ENCODE data around the gene CBR3.

CBR3 gene

DNA sequence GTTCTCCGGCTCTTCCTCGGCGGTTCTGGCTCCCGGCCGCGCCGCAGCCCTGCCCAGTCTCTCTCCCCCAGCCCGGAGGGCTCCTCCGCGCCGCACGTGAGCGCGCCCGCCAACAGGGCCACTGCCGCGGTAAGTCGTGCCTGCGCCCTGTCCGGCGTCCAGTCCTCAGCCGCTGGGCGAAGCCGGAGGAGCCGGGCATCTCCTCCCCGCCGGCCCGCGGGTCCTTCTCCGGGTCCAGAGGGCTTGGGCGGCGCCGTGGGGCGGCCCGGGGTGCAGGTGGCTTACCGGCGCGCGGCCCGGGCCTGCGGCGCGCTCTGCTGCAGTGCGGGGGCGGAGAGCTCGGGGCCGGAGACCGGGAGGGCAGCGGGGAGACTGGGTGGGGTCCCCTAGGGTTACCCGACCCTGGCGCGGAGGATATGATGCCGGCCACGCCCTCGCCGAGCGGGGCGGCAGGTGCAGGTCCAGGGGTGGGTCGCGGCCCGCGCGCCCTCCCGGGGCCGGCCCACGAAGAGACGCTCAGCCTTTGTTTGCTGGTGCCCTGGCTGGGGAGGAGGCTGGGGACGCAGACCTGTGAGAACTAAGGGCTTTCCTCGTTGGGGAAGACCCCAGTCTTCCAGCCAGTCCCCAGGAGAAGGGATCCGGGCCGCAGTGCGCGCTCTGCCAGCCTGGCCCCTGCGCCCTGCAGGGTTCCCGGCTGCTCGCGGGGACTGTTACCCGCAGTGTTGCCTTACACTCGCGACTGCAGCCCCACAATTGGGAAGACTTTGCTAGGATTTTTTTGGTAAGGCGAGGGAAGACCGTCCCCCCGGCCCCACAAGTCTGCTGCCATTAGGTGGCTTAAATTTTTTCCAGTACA, 22.2 kb downstream of the CBR3 start, which contains the start of gene DOP1B:
Gene DOP1B, plus strand, starts transcription at position 10 of the 856 bp plus-strand sequence. CDS start 7,910 bp downstream, outside the sequence.
- peak in 1 of 2 donors; percentile 44 for DNase-seq

DNA sequence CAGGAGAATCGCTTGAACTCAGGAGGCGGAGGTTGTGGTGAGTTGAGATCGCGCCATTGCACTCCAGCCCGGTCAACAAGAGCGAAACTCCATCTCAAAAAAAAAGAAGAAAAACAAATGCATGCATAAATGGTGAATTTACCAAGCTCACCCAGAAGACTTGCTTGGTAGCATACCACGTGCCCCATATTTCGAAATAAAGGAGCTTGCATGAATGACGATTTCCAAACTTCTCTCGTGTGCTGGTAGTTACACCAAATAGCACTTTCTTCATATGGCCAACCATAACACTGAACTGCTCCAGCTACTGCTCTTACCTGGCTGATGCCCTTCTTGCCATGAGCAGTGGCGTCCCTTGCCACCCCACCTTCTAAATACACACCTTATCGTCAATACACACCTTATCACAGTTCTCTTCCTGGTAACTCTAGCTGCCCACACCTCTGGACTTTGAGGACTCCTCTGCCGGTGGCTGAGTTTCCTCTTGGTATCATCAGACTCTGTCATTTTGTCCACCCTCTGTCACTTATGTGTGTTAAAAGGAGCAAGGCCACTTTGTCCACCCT, 24.6 kb downstream of the CBR3 start:
- DNase-seq: no peak

DNA sequence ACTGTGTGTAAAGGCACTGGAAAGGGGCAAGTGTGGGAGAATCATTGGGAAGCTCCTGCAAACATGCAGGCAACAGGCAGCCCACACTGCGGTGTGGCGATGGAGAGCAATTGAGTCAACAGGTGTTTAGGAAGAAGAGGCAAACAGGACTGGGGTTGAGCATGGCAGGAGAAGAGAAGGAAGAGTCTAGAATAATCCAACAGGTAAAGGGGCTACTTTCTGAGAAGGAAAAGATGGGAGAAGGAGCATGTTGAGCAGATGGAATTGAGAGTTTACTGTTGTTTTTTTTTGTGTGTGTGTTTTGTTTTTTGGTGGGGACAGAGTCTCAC, 25.9 kb downstream of the CBR3 start:
- DNase-seq: no peak

DNA sequence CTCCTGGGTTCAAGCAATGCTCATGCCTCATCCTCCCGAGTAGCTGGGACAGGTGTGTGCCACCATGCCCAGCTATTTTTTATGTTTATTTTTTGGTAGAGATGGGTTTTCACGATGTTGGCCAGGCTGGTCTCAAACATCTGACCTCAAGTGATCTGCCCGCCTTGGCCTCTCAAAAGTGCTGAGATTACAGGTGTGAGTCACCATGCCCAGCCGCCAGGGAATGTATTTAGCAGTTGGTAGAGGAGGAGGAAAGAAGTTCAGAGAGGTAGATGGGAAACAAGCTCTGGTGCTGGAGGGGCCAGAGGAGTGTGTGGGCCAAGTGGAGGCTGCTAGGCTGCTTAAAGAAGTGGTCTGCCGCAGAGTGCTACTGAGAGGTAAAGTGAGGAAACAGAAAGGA, 27.8 kb downstream of the CBR3 start:
- DNase-seq: no peak

DNA sequence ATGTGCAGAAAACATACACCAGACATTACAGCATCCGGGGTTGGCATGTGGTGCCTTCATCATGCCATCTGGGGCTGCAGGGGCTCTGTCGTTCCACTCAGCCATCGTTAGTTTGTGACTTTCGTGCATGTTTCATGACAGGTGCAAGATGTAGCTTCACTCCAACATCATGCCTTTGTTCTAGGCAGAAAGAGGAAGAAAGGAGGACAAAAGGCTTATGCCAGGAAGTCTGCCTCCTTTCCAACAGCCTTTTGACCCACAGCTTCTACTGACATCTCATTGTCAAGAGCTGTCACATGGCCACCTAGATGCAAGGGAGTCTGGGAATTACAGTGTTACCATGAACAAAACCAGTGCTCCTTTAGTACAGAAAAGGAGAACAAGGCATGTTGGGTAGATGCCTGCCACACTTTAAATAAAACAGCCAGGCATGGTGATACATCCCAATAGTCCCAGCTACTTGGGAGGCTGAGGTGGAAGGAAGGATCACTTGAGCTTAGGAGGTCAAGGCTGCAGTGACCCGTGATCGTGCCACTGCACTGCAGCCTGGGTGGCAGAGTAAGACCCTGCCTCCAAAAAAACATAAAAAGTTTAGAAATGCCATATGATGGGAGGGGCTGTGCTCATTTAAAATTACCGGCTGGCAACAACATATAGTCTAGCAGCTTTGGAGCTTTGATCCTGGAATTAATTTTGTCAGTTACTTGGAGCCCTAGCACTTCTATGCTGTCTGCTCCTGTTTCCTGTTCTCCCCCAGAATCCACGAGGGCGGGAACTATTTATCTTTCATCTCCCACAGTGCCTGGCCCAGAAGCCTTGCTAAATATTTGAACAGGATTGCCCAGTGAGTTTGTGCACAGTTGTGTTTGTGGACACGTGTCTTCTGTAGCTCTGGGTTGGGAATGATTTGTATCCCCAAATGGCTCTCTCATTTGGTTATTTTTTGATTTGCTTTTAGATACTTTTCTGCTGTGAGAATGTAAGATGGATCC, 29.2 kb downstream of the CBR3 start:
- DNase-seq: no peak

DNA sequence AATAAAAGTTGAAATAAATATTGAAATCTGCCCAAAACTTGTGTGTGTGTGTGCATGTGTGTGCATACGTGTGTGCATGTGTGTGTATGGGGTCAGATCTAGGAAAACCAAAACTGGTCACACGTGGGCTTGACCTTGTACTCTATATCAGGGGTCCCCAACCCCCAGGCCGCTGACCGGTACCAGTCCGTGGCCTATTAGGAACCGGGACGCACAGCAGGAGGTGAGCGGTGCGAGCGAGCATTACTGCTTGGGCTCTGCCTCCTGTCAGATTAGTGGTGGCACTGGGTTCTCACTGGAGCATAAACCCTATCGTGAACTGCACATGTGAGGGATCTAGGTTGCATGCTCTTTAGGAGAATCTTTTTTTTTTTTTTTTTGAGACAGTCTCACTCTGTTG, 30.5 kb downstream of the CBR3 start:
- no peak for DNase-seq

DNA sequence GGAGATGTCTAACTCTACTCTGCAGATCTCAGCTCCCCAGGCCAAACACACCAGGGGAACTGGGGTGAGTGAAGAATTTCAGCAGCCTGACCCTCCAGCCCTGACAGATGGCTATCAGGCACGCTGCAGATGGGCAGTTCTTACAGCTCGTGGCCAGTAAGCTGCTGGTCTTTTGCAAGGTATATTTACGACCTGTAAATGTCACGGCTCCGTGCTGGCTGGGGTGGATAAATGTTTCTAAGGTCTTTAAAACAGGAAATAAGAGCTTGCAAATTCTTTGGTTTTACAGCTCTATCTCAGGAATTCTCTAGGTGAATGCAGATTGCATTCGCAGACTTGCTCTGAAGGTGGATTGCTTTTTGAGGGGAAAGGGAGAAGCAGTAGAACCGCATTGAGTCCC, 31.8 kb downstream of the CBR3 start:
- no peak for DNase-seq

DNA sequence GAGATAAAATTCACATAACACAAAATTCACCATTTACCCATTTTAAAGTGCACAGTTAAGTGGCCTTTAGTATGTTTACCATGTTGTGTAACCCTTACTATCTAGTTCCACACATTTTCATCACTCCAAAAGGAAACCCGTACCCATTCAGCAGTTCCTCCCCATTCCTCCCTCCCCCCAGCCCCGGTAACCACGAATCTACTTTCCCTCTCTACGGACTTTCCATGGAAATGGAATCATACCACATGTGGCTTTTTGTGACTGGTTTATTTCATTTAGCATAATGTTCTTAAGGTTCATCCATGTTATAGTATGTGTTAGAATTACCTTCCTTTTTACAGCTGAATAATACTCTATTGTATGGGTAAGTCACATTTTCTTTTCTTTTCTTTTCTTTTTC, 32.7 kb downstream of the CBR3 start:
- DNase-seq: no peak

DNA sequence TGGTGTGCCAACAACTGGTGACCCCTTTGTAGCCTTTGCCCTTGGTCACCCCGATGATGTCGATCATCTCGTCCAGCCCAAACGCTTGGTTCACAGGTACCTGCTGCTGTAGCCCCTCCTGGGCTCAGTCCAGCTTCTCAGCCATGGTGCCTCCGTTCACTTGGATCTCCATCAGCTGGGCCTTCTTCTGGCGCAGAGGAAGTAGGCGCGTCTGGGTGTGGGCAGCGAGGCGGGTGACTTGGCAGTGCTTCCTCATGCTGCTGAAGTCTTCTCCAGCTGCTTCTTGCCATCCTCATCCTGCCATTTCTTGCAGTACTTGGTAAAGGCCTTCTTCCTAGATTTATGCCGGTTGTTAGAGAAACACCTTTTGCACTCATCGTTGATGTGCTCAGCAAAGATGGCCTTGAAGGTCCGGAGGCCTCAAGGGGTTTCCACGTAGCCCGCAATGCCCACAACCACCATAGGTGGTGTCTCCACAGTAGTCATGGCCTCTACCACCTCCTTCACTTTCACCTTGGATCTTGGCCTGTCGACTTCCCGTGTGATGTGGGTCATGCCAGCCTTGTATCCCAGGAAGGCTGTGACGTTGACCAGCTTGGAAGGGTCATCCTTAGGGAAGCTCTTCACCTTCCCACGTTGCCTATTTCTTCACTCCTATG, 34.7 kb downstream of the CBR3 start:
- DNase-seq: peak in 1 of 2 donors; percentile 20

DNA sequence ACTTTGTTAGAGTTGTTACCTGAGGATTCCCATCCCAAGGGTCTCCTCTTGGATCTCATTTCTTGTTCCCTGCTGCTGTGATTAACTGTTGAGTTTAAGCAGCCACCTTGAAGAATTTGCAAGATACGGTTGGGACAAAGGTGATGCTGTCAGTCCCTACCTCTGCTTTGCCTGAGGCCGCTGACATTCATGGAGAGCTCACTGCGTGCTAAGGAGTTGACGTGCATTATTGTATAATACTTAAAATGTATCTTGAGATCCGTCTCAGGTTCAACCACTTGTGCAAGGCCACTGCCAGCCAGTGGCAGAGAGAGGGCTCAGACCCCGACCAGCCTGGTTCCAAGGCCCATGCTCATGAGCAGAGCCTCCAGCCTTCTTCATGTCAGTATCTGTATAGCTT, 35.9 kb downstream of the CBR3 start:
- no peak for DNase-seq

DNA sequence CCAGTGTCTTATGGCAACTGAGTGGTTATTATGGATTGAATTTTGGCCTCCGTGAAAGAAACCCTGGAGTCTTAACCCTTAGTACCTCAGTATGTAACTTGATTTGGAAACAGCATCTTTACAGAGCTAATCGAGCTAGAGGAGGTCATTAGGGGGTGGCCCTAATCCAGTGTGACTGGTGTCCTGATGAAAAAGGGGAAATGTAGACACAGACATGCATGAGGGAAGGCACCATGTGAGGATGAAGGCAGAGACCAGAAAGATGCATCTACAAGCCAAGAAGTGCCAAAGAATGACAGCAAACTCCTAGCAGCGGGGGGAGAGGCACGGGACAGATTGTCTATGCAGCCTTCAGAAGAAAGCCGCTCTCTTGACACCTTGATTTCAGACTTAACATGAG, 36.5 kb downstream of the CBR3 start:
- no peak for DNase-seq

DNA sequence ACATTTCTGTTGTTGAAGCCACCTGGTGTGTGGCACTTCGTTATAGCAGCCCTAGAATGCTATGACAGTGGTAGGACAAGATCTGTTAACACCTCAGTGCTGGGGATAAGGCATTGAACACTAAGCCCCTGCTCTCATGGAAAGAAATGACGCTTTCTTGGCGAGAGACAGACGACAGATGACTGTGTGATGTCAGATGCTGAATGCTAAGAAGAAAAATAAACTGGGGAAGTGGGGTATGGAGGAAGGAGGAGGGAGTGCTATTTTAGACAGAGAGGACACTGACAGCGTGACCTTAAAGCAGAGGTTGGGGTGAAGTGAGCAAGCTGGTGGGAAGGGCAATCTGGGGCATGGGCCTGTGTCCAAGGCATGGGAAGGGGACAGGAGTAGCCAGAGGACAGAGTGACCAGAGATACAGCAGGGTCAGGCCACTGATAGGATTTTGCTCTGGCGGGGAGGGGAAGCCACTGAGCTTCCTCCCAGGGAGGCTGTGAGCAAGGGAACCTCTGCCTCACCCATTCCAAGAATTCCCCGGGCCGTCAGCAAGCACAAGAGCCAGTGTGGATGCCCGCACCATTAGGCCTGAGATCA, 37.0 kb downstream of the CBR3 start:
- no peak for DNase-seq

DNA sequence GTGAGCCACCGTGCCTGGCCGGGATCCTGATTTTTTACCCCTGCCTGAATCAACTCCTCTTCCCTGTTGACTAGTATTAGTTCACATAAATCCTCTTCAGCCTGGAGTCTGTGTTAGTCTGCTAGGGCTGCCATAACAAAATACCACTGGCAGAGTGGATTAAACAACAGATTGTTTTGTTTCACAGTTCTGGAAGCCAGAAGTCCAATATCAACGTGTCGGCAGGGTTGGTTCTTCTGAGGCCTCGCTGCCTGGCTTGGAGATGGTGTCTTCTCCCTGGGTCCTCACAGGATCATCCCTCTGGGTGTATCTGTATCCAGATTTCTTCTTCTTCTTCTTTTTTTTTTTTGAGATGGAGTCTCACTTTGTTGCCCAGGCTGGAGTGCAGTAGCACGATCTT, 39.9 kb downstream of the CBR3 start:
- DNase-seq: no peak

DNA sequence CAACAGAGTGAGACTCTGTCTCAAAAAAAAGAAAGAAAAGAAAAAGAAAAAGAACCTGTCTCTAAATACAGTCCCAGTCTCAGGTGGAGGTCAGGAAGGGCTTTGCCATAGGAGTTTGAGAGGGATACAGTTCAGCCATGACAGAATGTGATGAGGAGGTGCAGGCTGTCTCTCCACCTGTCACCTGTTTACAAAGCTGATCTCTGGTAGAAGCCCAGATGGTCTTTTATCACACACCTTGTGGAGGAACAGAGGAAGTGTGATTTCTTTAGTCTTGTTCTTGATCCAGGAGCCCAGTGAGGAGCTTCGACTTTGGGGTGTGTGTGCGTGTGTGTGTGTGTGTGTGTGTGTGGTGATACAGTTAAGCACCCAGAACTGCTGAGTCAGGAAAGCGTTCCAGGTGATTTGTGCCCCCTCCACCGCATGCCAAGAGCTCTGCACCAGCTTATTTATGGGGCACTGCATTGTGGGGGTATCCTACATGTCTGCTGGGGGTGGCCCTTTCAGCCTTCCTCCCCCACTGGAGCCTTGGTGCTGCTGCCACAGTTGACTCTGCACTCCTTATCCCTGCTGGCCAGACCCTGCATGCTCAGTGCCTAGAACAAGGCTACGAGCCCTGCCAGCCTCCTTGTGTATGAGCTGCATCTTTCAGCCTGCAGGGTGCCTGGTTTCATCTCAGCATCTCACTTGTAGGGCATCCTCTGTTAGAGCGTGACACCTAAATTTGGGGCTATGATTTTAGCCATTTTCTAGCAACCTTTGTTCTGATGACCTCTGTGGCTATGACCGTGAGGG, 41.1 kb downstream of the CBR3 start:
- DNase-seq: peak in 1 of 2 donors; percentile 17

DNA sequence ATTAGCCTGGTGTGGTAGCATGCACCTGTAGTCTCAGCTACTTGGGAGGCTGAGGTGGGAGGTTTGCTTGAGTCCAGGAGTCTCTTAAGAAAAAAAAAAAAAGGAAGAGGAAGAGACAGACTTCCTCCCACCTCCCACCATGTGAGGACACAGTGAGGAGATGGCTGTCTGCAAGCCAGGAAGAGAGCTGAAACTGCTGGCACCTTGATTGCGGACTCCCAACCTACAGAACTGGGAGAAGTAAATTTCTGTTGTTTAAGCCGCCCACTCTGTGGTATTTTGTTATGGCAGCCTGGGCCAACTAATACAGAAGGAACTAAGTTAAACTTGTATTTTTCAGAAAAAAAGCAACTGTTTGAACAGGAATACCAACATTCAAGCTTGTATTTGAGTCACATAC, 43.5 kb downstream of the CBR3 start:
- no peak for DNase-seq

DNA sequence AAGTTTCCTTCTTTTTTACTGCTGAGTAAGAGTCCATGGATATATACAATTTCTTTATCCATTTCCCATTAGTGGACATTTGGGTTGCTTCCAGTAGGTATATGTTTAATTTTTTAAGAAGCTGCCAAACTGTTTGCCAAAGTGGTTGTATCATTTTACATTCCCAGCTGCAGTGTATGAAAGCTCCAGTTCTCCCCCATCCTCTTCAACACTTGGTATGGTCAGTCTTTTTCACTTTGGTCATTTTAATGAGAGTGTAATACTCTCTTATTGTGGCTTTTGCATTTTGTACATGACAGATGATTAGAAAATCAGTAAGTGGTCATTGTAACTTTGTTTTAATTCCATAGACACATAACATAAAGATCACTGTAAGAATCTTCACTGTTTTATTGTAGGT, 44.3 kb downstream of the CBR3 start:
- no peak for DNase-seq

DNA sequence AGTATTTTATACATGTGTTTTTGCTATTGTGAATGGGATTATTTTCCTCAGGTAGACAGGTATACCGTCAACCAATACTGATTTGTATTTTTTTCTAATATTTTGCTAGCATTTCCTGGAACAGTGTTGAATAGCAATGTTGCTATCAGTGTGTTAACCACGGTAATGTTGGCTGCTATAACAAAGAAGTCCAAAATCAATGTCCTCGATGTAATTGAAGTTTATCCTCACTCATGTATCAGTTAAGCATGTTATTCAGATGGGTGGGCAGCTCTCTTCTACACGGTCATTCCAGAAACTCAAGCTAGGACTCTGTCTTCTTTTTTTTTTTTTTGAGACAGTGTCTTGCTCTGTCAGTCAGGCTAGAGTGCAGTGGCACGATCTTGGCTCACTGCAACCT, 46.1 kb downstream of the CBR3 start:
- no peak for DNase-seq

DNA sequence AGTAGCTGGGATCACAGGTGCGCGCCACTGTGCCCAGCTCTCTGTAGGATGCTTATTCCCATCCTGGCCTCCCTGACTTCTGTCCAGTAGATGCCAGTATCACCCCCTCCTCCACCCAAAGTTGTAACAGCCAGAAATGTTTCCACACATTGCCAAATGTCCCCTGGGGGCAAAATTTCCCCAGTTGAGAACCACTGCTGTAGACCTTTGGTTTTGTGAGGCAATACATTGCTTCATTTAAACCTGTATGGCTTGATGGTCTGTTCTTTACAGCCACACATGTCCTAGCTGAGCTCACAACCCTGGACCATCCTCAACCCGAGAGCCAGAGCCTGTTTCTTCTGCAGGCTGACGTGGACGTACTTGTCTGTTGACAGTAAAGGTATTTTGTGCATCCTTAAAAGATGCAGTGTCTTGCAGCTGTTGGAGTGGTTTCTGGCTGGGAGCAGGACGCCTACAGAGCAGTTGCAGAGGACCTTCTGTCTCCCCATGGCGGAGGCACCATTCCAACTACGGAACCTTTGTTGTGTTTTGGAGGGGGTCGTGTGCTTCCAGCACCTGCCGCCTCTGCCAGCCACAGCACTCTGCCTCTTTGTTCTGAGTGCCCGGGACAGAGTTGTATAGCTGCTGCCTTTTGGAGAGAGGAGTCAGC, 48.4 kb downstream of the CBR3 start:
- no peak for DNase-seq

DNA sequence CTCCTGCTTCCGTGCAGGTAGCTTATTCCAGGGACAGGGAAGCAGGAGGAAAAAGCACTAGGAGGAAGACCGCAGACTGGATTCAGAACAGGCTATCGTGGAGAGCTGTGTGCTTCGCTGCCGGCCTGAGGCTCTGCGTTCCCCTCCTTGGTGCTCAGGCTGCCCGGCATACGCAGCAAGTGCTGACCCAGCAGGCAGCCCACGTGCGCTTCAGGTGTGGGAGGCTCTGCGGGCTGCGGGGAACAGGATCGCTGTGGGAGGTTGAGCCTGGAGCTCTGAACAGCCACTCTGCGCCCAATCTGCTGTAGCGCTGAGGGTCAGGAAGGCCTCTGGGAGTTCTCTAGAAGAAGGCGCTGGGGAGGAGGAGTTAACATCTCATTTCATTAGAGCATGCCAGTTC, 49.7 kb downstream of the CBR3 start:
- no peak for DNase-seq

DNA sequence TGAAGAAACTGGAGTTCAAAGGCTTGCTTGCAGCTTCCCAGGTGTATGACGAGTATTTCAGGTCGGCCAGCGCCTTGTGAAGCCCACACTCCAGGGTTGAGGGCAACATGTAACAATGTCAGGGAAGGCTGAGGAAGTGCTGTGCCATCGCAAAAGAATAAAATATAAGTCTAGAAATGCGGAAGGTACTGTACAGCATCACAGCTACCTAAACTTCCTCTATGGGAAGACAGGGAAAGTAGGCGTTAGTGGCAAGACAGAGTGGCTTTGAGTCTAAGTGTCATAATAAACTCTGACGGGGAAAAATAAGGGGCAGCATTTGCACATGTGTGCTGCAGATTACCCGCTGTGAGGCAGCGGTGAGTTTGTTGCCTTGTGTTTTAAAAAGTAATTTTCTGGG, 50.6 kb downstream of the CBR3 start:
- DNase-seq: no peak

DNA sequence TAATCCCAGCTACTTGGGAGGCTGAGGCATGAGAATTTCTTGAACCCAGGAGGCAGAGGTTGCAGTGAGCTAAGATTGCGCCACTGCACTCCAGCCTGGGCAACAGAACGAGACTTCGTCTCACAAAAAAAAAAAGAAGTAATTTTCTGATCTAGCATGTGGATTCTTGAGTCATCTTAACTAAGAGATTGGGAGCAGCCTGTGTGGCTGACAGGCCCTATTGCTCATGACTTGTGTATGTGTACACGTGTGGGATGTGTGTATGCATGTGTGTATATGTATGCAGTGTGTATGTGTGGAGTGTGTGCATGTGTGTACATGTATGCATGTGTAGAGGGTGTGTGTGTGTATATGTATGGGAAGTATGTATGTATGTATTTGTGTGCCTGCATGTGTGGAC, 51.2 kb downstream of the CBR3 start:
- no peak for DNase-seq

Measured in CD4-positive, alpha-beta T cell treated with Interferon alpha-2 for 1 hour (primary cell).